ENCODE data around the gene RGPD8.
"Not testable (repeated sequence)": the region's sequence is repeated elsewhere in the genome, so short reads cannot be mapped to it uniquely, and the experiment has no call there.

RGPD8 gene

GRCh38 chr2:112434890-112435715 is 1.7 kb upstream of the RGPD8 start:
- DNase-seq, result not testable (repeated sequence)

GRCh38 chr2:112433932-112434730 is 686 bp upstream of the RGPD8 start:
- no peak for DNase-seq

GRCh38 chr2:112432735-112433479 is 538 bp downstream of the RGPD8 start:
- not testable (repeated sequence) for DNase-seq

- DNase-seq, result not testable (repeated sequence)
These were observed 1.1 kb downstream of the RGPD8 start for GRCh38 chr2:112432390-112432734.

- DNase-seq, result not testable (repeated sequence)
These were observed 1.7 kb downstream of the RGPD8 start for GRCh38 chr2:112431587-112432295.

- not testable (repeated sequence) for DNase-seq
These were observed 8.9 kb downstream of the RGPD8 start for GRCh38 chr2:112424553-112424952.

- not testable (repeated sequence) for DNase-seq
These were observed 16.6 kb downstream of the RGPD8 start for GRCh38 chr2:112416860-112417259.

- not testable (repeated sequence) for DNase-seq
These were observed 73.4 kb downstream of the RGPD8 start for GRCh38 chr2:112360055-112360454.

GRCh38 chr2:112354335-112354734 is 79.1 kb downstream of the RGPD8 start:
- DNase-seq, result not testable (repeated sequence)

- not testable (repeated sequence) for DNase-seq
These were observed 80.4 kb downstream of the RGPD8 start for GRCh38 chr2:112352809-112353603.

- DNase-seq, result not testable (repeated sequence)
These were observed 81.2 kb downstream of the RGPD8 start for GRCh38 chr2:112352292-112352691.

- no peak for DNase-seq
These were observed 88.1 kb downstream of the RGPD8 start for GRCh38 chr2:112345030-112346027.

- DNase-seq, result no peak
These were observed 89.4 kb downstream of the RGPD8 start for GRCh38 chr2:112343827-112344585.

GRCh38 chr2:112342067-112342550 is 91.3 kb downstream of the RGPD8 start:
- no peak for DNase-seq

GRCh38 chr2:112340475-112341267 is 92.8 kb downstream of the RGPD8 start:
- no peak for DNase-seq

- DNase-seq, result no peak
These were observed 93.5 kb downstream of the RGPD8 start for GRCh38 chr2:112339986-112340385.

- DNase-seq, result no peak
These were observed 97.8 kb downstream of the RGPD8 start for GRCh38 chr2:112335600-112335999.

- no peak for DNase-seq
These were observed 101.2 kb downstream of the RGPD8 start for GRCh38 chr2:112332123-112332696.
